ENCODE data around the gene TMEM176A.

Gene TMEM176A

DNA sequence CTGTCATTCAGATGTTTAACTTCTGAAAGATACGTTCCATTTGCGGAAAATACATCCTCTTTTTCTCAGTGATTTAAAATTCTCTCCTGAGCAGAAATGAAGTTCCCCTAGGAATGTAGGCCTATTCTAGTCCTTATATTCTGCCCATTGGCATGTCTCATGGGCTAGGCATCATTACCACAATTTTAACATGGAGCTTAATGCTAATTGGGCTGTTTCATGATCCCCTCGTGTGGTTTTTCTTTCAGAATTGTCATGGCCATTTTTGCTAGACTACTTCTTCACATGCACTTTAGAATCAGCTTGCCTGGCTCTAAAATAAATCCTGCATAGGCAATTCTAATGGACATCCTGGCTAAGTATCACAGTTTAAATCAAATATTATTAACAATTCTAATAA lies 1.4 kb upstream of the TMEM176A start:
- Histone ChIP-seq H3K27me3 (ENCODE audit: low read length) (no peaks in the 10 kb centered on the region), H3K4me2 (ENCODE audit: low read depth, low read length, poor library complexity, severe bottlenecking) (no peak overlapping the region), H3F3A (ENCODE audit: insufficient read depth) (no peaks in the 10 kb centered on the region), H3K9me2 (replicated peaks; ENCODE audit: insufficient read depth, low read length) (no peaks in the 10 kb centered on the region), H3K9me3 (ENCODE audit: insufficient read depth, low read length) (no peaks in the 10 kb centered on the region), H3K36me3 (ENCODE audit: low read length) (no peaks in the 10 kb centered on the region), H4K20me1 (ENCODE audit: low read depth, low read length) (no peaks in the 10 kb centered on the region), H3K4me3 (ENCODE audit: insufficient read depth, low read length, poor library complexity, severe bottlenecking) (no peak overlapping the region), H3K9ac (ENCODE audit: low read length) (no peak overlapping the region), H3K79me2 (ENCODE audit: insufficient read depth, low read length) (no peaks in the 10 kb centered on the region), H2AFZ (ENCODE audit: low read depth, low read length, severe bottlenecking) (no peak overlapping the region), H3K27ac (ENCODE audit: low read depth, low read length) (no peak overlapping the region)
- TF ChIP-seq, protein P1, sequence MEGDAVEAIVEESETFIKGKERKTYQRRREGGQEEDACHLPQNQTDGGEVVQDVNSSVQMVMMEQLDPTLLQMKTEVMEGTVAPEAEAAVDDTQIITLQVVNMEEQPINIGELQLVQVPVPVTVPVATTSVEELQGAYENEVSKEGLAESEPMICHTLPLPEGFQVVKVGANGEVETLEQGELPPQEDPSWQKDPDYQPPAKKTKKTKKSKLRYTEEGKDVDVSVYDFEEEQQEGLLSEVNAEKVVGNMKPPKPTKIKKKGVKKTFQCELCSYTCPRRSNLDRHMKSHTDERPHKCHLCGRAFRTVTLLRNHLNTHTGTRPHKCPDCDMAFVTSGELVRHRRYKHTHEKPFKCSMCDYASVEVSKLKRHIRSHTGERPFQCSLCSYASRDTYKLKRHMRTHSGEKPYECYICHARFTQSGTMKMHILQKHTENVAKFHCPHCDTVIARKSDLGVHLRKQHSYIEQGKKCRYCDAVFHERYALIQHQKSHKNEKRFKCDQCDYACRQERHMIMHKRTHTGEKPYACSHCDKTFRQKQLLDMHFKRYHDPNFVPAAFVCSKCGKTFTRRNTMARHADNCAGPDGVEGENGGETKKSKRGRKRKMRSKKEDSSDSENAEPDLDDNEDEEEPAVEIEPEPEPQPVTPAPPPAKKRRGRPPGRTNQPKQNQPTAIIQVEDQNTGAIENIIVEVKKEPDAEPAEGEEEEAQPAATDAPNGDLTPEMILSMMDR (IDR thresholded peaks at IDR 0.05; ENCODE audit: insufficient read depth, low read length, poor library complexity, severe bottlenecking): no peak
- TF ChIP-seq EZH2phosphoT487 (conservative IDR thresholded peaks at IDR 0.05; ENCODE audit: low read length): no peak

DNA sequence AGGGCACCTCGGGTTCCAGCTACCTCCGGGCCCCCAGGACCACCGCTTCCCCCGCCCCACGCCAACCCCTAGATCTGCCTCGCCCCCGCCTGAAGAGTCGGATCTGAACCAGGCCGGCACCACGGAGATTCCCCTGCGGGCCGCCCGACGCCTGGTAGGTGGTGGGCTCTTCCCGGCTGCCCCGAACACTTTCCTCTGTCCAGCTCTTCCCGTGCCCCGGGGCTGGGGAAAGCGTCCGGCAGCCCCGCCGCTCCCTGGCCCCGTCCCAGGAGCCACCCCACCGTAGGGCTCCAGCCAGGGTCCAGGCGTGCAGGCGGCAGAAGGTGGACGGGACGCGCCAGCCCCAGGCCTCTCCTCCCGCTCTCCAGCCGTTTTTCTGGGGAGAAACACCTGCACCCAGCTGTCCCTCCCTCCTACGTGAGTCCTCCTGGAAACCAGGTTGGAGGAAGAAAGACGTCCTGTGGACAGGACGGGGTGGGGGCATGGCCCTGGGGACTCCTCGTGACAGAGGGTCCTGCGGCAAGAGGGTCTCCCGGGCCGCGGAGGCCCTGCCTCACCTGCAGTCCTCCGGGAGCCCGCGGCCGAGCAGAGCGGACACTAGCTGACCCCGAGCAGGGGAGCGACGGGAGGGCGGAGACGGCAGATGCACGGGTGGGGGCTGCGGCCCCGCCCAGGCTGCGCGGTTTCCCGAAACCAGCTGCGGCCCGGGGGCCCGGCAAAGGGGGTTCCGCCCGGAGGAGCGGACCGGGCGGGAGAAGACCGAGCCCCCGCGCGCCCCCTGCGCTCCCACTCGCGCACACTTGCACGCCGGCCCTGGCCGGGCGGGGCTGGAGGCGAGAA lies 608 bp upstream of the TMEM176A start, which contains the start of gene TMEM176B:
TSS of gene TMEM176B (minus strand) at position 624 of the 840 bp plus-strand sequence. CDS start 3,795 bp downstream, outside the sequence.
- H3K4me2 ChIP-seq (ENCODE audit: low read depth, low read length, poor library complexity, severe bottlenecking): no peak within 1 kb of the TSS
- H3K27me3 ChIP-seq (ENCODE audit: low read length): no peaks in the 10 kb centered on the region
- H3K9me2 ChIP-seq (replicated peaks; ENCODE audit: insufficient read depth, low read length): no peaks in the 10 kb centered on the region
- H3K79me2 ChIP-seq (ENCODE audit: insufficient read depth, low read length): no peaks in the 10 kb centered on the region
- no peak within 1 kb of the TSS for H2AFZ ChIP-seq (ENCODE audit: low read depth, low read length, severe bottlenecking)
- no peaks in the 10 kb centered on the region for H3F3A ChIP-seq (ENCODE audit: insufficient read depth)
- H4K20me1 ChIP-seq (ENCODE audit: low read depth, low read length): no peaks in the 10 kb centered on the region
- no peaks in the 10 kb centered on the region for H3K9me3 ChIP-seq (ENCODE audit: insufficient read depth, low read length)
- no peak within 1 kb of the TSS for H3K4me3 ChIP-seq (ENCODE audit: insufficient read depth, low read length, poor library complexity, severe bottlenecking)
- TF ChIP-seq, protein P1 (IDR thresholded peaks at IDR 0.05; ENCODE audit: insufficient read depth, low read length, poor library complexity, severe bottlenecking): no peak
- TF ChIP-seq EZH2phosphoT487 (conservative IDR thresholded peaks at IDR 0.05; ENCODE audit: low read length): no peak
- H3K36me3 ChIP-seq (ENCODE audit: low read length): no peaks in the 10 kb centered on the region
- no peak within 1 kb of the TSS for H3K27ac ChIP-seq (ENCODE audit: low read depth, low read length)
- H3K9ac ChIP-seq (ENCODE audit: low read length): no peak within 1 kb of the TSS

DNA sequence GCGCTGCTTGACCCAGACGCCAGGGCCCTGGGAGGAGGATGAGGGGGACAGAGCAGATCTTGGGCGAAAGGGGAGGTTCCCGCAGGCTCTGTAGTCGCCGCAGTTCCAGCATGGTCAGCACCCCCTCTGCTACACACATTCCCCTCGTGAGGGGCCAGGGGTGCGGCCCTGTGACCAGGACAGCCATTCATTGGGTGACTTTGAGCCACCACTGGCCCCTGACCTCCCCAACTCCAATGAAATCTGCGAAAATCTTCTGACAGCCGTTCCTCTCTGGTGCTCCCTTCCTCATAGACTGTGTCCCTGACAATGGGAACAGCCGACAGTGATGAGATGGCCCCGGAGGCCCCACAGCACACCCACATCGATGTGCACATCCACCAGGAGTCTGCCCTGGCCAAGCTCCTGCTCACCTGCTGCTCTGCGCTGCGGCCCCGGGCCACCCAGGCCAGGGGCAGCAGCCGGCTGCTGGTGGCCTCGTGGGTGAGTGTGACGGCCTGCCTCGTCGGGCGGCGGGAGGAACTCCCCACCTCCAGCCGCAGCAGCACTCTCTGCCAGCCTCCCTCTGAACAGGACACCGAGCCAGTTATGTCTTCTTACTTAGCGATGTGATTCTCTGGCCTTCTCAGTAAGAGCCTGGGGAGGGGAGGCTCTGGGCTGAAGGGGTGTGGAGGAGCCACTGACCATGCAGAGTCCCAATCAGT lies 825 bp downstream of the TMEM176A start:
- no peak overlapping the region for H3K4me3 ChIP-seq (ENCODE audit: insufficient read depth, low read length, poor library complexity, severe bottlenecking)
- H3K27me3 ChIP-seq (ENCODE audit: low read length): no peaks in the 10 kb centered on the region
- TF ChIP-seq, protein P1 (IDR thresholded peaks at IDR 0.05; ENCODE audit: insufficient read depth, low read length, poor library complexity, severe bottlenecking): no peak
- TF ChIP-seq EZH2phosphoT487 (conservative IDR thresholded peaks at IDR 0.05; ENCODE audit: low read length): no peak

More for the DNA sequence above, 825 bp downstream of the TMEM176A start:
- no peak overlapping the region for H3K4me2 ChIP-seq (ENCODE audit: low read depth, low read length, poor library complexity, severe bottlenecking)
- no peaks in the 10 kb centered on the region for H3K9me3 ChIP-seq (ENCODE audit: insufficient read depth, low read length)
- no peak overlapping the region for H2AFZ ChIP-seq (ENCODE audit: low read depth, low read length, severe bottlenecking)
- no peaks in the 10 kb centered on the region for H3K79me2 ChIP-seq (ENCODE audit: insufficient read depth, low read length)
- H3F3A ChIP-seq (ENCODE audit: insufficient read depth): no peaks in the 10 kb centered on the region
- H3K9ac ChIP-seq (ENCODE audit: low read length): no peak overlapping the region
- no peaks in the 10 kb centered on the region for H4K20me1 ChIP-seq (ENCODE audit: low read depth, low read length)
- no peaks in the 10 kb centered on the region for H3K36me3 ChIP-seq (ENCODE audit: low read length)
- H3K27ac ChIP-seq (ENCODE audit: low read depth, low read length): no peak overlapping the region
- no peaks in the 10 kb centered on the region for H3K9me2 ChIP-seq (replicated peaks; ENCODE audit: insufficient read depth, low read length)
